Lung microvascular endothelial cell (primary cell): ENCODE results near the gene ICE2. TPM values are rescaled to one million over a fixed set of nuclear protein-coding genes. Genes with fewer than 3 reads are reported as not detected.
"Not testable (repeated sequence)": the region's sequence is repeated elsewhere in the genome, so short reads cannot be mapped to it uniquely, and the experiment has no call there.

ENCODE experiments used
- DNase-seq, 2 donors: peaks; one replicate each; pipeline versions ENCODE4 v3.0.0 to v3.0.0-alpha.2; 2010; ENCODE audit warnings: low read depth in 2 of 2
- total RNA-seq: library from RNA; depleted of rRNA; stranded (reverse); fragments of >200 nt; gene quantifications from 2 replicates; pipeline ENCODE4 v1.2.1, GENCODE V29; 2014

ICE2 gene
- total RNA-seq, 1 donor from 2014 or later: 32.7 TPM

DNA sequence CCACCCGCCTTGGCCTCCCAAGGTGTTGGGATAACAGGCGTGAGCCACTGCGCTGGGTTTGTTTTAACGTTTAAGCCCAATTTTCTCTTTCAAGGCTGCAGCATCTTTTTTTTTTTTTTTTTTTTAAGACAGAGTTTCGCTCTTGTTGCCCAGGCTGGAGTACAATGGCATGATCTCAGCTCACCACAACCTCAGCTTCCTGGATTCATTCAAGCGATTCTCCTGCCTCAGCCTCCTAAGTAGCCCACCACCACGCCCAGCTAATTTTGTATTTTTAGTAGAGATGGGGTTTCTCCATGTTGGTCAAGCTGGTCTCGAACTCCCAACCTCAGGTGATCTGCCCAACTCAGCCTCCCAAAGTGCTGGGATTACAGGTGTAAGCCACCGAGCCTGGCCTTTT lies 68.6 kb downstream of the ICE2 start:
- not testable (repeated sequence) for DNase-seq

DNA sequence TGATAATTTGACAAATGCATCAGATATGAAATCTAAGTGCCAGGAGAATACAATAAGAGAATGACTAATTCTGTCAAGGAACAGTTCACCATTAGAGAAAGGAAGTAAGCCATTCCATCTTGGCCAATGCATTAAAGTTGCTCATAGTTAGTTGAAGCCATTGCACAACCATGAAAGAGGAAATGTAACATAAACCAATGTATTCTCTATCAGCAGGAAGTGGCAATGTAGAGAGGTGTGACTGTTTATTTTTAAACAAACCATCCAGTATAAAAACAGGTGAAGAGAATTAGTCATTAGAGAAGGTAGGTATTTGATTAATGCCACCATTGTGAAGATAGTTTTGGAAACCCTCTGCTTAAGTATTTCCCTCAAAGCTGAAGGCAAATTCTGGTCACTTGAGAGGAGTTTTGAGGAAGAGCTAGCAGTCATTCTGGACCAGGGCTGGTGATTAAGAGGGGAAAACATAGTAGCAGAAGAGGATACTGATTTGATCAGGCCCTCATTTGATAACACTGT lies 70.4 kb downstream of the ICE2 start:
- DNase-seq: peak in 1 of 2 donors; percentile 88

DNA sequence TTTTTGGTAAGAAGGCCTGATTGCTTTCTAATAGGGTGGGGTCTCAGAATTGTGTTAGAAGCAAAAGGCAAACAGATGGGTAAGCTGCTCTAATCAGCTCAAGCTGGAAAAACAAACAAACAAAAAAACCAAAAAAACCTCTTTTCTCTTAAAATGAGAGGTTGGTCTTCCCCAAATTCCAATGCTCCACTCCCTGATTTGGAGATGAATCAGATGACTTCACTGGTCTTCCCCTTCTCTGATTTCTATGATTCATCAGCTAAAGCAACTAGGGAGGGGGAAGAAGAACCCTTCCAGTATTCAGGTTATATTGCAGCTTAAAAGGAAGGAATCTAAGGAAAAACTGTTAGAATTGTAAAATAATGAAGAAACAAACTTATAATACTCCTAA lies 71.5 kb downstream of the ICE2 start:
- peak in 1 of 2 donors; percentile 62 for DNase-seq

DNA sequence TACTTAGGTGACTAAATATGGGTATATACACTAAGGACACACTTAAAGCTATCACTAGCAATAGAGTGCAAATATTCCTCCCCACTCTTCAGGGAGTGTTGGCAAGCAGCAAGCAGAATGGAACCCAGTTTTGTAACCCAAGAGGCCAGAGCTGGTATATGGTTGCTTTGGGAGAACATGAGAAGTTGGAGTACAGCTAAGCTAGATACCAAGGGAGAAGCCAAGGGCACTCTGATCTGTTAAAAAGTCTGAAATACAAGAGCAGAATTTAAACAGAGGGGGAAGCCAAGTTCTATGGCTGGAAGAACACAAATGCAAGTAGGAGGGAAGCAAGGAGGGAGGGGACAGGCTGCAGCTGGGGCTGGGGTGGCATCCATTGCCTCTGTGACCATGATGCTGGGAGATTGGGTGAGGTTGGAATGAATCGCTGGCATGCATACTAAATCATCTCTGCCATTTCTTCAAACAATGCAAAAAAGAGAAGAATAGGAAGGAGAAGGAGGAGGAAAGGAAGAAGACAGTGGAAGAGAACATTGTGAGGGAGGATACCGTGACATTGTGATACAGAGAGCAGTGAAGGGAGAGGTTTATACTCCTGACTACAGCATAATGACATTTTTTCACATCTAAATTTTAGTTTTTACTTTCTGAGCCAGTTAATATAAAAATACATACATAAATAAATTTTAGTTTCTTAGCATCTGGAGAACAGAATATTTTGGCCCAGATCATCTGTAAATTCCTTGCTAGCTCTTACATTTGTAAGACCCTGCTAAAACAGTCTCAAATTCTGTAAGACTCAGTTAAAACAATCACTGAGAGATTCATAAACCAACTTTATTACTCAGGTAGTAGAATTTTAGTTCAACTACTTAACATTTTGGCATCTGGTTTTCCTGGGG lies 72.2 kb downstream of the ICE2 start:
- no peak for DNase-seq

DNA sequence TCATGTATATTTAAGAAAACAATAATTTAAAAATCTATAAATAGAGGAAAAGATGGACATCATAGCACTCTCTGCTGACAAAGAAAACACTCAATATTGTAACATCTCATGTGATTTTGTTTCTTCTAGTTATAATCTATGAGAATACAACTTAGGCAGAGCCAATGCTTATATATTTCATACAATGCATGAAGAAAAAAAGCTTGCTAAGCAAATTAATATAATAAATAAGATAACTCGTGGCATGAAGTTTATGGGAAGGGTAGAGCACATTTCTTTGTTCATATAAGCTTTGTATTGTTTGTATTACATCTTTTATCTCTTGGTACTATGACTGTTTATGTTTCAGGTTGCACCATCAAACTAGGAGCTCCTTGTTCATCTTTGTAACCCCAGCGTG lies 73.5 kb downstream of the ICE2 start:
- no peak for DNase-seq

DNA sequence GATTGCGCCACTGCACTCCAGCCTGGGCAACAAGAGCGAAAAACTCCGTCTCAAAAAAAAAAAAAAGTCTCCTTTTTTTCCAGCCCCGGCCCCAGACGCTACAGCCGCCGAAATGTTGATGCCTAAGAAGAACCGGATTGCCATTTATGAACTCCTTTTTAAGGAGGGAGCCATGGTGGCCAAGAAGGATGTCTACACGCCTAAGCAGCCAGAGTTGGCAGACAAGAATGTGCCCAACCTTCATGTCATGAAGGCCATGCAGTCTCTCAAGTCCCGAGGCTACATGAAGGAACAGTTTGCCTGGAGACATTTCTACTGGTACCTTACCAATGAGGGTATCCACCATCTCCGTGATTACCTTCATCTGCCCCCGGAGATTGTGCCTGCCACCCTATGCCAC lies 74.6 kb downstream of the ICE2 start:
- not testable (repeated sequence) for DNase-seq

DNA sequence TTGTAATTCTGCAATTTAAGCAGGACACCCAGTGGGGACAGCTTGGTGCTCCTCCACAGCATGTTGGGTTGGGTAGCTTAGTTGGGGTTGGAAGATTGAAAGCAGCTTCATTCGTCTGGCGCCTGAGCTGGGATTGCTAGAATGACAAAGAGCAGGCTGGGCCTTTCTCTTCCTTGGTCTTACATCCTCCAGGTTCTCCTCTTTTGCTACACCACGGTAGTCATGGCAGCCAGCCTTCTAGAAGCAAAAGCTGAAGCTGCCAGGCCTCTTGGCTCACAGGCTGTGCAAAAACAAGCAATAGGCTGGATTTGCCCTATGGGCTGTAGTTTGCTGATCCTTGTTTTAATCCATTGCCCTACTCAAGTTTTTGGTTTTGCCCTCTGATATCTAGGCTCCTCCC lies 78.0 kb downstream of the ICE2 start:
- no peak for DNase-seq

DNA sequence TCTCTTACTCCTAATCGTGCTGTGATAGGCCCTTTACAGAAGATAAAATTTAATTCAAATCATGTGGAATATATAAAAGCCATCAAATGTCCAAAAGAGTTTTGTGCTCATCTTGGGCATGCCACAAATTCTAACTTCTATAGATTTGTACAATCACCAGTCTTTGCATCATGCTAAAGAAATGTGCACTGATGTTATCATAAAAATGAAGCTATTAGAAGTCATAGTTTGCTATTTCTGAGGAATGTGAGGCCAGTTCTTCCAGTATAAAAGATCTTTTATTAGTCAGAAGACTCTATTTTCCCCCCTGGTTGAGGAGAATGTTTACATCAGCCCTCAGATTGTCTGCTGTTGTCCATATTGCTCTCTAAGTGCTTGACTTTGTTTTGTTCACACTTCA lies 79.0 kb downstream of the ICE2 start:
- DNase-seq: peak in 1 of 2 donors; percentile 41

DNA sequence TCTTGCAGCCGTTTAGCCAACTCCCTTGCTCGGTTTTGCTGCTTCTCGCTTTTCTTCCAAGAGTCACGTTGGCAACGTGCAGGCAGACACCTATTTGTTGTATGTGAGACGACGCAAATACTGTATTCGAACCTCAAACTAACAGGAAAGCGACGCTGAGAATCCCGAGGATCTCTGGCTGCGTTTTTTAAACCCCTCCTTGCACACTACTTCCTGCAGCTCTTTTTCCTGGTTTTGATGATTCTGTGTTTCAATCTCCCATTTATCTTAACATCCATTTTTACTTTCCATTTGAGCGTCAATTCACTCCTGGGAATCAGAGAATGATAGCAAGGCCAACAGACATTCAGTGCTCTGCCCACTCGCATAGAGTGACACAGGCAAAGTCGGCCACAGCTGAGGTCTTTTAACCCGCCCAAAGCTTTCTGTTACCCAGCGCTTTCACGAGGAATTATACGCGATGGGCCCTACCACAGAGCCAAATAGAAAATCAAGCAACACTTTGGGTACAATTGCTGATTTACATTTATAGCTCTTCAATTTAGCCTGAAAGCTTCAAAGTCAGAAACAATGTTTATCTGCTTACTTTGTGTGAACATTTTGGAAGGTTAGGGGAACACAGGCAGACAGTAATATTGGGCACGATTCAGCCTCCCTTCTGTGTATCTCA lies 79.6 kb downstream of the ICE2 start:
- DNase-seq: no peak

DNA sequence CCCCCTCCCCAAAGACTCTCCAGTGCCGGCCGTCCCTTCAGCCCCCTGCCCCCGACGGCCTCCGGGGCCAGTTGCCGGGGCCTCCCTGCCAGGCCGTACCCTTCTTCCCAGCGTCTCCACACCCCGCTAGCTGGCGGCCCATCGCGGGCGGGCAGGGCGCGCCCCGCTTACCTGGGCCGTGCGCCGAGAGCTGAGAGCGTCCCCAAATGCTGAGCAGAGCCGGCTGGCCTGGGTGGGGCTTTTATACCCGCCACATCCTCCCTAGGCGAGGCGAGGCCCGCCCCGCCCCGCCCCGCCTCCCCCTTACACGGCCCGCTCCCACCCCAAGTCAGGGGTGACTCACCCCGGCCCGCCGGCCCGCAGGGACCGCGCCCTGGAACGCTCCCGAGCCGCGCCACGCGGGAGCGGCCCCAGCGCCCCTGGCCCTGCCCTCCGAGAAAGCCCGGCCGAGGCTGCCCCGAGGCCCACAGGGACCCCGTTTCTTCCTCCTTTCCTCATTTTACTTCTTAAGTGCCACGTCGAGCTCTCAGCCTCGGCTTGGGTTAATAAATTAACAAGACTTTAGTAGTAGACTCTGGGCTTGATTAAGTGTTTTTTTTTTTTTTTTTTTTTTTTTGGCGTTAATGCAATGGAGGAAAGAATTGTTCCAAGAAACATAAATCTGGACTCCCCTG lies 81.0 kb downstream of the ICE2 start, which contains the start of gene ANXA2:
ANXA2 (minus strand) TSS at position 215 of the 674 bp plus-strand sequence. CDS start 11,911 bp downstream, outside the sequence.
- peak; percentile 82 to 89 for DNase-seq

DNA sequence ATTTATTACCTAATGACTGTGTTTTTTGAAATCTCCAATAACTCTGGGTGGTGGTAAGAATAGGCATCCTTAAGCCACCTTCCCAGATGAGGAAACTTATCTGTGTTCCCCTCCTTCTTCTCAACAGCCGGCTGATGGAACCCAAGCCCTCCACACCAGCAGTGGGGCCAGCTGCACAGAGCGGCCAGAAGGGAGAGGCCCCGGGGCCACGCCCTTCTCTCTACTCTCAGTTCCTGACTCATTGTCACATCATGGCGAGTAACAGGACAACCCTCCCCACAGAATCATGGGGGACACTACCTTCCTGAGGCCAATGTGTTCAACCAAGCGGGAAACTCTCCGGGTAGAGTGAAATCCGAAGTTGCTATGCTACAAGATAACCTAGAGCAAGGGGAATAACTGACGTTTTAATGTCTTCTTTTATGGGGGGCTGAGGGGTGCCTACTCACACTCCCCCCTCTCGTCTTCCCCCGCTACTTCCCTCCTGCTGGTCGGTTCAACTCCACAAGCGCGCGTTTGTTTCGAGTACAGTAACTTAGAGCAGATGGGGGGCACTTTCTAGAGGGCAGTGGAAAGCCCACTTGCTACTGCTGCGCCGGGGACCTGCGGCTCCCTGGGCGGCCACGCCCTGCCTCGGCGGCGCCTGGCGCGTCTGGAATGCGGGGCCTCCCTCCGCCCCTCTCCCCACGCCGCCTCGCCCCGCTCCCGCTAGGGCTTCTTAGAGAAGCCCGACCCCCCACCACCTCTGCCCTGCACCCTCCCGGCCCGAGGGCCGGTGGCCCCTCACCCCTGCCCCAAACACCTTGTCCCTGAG lies 81.8 kb downstream of the ICE2 start:
- DNase-seq: peak; percentile 76

DNA sequence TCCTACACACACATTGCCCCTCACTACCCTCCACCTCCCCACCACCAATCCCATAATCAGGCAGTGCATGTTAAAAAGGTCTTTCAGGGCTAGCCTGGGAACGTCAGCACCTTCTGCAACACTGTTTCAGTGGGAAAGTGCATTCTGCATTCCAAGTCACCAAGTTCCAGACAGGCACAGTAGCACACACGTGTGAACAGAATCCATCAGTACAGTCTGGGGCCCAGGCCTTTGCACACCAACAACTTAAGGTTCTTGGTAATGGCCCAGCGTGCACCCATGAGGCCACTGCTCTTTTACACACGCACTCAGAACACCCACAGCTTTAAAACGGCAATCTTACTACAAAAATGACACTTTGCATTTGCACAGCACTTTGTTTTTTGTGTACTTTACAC lies 82.4 kb downstream of the ICE2 start:
- DNase-seq: no peak

DNA sequence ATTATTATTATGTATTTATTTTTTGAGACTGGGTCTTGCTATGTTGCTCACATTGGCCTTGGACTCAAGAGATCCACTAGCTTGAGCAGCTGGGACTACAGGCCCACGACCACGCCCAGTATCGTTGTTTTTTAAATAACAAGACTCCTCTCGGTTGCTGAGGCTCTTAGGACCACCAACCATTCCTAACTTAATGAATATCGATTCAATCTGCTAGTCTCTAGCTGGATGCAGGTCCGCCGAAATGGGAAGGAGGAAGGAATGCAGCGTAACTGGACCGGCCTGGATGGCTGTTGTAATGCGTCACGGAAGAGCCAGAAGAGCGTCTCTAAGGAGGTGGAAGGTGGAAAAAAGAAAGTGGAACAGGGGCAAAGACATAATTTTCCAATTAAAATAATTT lies 82.8 kb downstream of the ICE2 start:
- DNase-seq: no peak

DNA sequence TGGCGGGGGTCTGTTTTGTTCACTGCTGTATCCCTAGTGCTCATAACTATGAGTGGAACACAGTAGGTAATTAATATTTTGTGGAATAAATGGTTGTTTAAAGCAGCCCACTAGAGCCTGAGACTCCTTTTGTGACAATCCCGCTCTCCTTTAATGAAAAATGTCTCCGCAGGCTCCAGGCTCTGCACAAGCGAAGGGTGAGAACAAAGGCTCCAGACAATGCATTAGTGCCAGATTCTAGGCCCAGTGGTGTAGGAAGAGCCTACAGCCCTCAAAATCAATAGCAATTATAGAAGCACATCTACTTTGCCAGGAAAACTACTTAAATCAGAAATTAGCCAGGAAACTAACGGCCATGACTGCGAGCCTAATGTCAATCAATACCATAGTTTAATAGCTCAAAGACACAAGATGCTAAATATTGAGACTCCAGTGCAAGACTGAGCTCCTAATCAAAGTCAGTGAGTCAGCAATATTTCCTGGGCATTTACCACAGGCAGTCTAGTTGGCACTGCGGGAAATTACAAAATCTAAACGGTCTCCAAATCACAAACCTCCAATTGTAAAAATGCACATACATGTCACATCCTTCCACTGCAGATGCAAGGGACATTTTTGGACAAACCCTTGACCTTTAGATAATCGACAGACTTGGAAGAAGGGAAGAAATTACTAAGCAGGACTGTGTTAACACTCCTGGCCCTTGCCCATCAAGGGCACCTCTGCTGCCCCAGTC lies 83.5 kb downstream of the ICE2 start:
- no peak for DNase-seq

DNA sequence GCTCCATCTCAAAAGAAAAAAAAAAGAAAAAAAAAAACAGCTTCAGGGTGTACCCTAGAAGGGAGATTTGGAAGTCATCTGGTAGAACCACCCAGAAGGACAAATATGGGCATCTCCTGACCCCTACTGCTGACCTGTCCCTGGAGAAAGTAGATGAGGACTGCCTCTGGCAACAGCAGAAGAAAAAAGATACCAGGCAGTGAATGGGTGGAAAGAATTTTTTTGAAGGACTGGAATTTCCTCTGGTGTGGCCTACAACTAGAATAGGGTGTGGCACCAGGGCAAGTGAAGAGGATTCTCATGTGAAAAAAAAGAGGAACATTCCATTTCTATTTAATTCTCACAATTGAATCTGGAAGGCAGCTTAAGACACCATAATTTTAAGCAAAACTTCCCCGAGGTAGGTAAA lies 84.2 kb downstream of the ICE2 start:
- DNase-seq: peak in 1 of 2 donors; percentile 72

DNA sequence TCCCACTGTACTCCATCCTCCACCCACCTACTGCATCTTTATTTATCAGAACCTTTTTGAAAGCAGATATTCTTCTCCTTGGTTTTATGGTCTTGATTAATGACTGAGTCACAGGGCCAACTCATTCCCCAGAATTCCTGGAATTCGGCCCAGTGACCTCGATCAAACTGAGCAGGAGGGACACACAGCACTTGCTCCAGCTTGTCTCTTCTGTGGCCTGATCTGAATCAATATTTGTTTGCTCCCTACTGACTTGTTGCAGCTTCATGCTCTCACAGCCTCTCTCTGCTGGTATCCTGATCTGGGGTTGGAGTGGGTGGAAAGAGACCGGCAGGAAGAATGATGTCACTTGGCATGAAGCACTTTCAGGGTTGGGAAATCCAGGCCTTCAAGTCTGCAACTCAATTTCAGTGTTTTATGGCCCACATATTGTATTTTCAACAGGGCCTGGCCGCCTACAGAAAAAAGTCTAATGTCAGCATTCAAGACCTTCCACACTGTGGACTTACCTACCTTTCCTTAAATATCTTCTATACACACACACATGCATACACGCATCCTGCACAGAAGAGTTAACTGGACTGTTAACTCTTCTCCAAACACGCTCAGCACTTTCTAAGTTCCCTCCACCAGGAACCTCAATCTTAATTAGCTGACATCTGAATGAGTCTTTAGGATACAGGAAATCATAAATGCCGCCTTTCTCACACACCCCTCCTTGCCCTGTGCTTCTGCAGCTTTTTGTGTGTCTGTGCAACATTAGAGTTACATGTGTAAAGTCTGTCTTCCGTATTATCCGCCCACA lies 85.8 kb downstream of the ICE2 start:
- DNase-seq: peak; percentile 93 to 96

DNA sequence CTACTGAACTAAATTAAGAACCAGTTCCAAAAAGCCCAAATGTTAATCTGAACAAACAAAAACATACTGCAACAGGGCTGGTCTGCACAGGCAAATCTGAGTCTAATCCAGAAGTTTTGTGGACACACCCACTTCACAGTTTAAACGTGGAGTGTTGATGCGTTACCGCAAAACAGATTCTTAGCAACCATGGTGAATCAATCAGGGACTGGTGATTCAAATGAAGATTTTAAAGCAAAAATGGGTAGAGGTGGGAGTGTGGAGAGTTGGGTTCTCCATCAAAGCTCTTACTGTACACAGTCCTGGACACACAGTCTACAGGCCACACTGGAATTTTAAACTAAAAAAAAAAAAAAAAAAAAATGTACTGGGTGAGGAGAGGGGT lies 86.3 kb downstream of the ICE2 start:
- DNase-seq: peak; percentile 83 to 90

DNA sequence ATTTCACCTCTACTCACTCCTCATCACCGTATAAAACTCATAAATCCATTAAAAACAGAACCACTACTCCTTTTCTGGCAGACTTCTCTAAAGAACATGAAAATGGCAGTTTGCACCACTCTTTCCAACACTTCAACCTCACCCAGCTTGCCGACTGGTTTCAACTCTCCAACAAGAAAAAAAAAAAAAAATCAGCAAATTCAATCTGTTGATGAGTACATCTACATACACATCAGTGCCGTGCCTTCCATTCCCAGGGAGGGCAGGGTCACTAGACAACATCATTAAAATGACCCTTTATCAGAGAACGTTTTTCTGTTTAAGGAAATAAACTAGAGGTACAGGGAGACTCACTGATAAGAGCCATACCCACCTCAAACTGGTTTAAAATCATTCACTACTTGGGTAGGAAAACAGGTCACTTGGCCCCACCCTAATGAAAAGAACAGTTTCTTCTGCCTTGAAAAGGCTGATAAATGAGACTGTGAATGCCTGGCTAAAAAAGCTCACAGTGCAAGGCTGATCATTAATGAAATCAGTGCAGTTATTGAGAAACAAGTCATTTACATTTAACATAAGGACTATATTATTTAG lies 87.1 kb downstream of the ICE2 start:
- no peak for DNase-seq

DNA sequence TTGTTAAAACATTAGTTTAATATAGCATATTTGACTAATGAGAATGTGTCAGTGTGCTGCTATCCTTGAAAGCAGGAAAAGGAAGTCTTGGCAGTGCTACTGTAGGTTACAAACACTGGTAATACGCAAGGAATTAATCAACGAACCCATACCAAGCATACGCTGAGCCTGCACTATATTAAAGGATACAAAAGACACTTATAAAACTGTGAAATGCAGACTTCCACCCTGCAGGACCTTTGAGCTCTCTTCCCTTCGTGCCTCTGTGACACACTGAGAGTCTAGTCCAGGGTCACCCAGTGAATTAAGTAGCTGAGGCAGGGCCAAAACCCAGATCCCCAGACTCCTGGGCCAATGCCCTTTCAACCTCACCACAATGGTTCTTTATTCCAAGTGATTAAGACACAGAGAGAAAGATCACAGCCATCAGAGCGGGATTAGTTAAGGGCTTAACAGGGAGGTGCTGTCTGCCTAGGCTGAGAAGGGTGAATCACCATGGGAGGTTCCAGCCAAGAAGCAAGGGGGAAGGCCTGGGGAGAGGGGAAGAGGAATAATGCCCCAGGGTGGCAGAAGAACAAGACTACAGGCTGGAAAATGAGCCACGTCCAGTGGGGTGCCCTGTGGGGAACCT lies 88.0 kb downstream of the ICE2 start:
- peak in 1 of 2 donors; percentile 89 for DNase-seq
